Calu3 (cell line): Measurements from ENCODE around the gene BRD3OS. TPM values are rescaled to one million over a fixed set of nuclear protein-coding genes. Genes with fewer than 3 reads are reported as not detected.

Source experiments
- BruUV-seq: library from RNA; stranded (reverse); fragments of 400-500 nt; replicated peaks from 2 replicates; lab custom pipeline; 2021; lab: Mats Ljungman, UMichigan
- CTCF ChIA-PET: fragments of 300-600 bp; sonication (Branson Sonifier 250); formaldehyde crosslinking; loops from one replicate; lab custom pipeline; 2022; ENCODE audit warnings: antibody characterized with exemption; lab: Charles Lee
- DNase-seq: peaks from one replicate; pipeline ENCODE4 v3.0.0; 2022
- H3K27ac Mint-ChIP-seq: one replicate; pipeline ENCODE4 v1.8.0; 2022; ENCODE audit warnings: mixed read lengths; ENCODE audit not compliant: unreplicated experiment
- H3K27me3 Mint-ChIP-seq: one replicate; pipeline ENCODE4 v1.8.0; 2022; ENCODE audit warnings: mixed read lengths; ENCODE audit not compliant: unreplicated experiment
- H3K36me3 Mint-ChIP-seq: one replicate; pipeline ENCODE4 v1.8.0; 2022; ENCODE audit warnings: mild to moderate bottlenecking, moderate library complexity, mixed read lengths; ENCODE audit not compliant: insufficient read depth, unreplicated experiment
- H3K4me1 Mint-ChIP-seq: one replicate; pipeline ENCODE4 v1.8.0; 2022; ENCODE audit warnings: mild to moderate bottlenecking, low read depth, mixed read lengths; ENCODE audit not compliant: unreplicated experiment
- H3K4me3 Mint-ChIP-seq: one replicate; pipeline ENCODE4 v1.8.0; 2022; ENCODE audit warnings: mild to moderate bottlenecking, low read depth, moderate library complexity, mixed read lengths; ENCODE audit not compliant: unreplicated experiment
- H3K9me3 Mint-ChIP-seq: one replicate; pipeline ENCODE4 v1.8.0; 2022; ENCODE audit warnings: low read depth, mixed read lengths; ENCODE audit not compliant: unreplicated experiment
- CTCF ChIP-seq: fragments of 200-600 bp; IDR thresholded peaks from one replicate; pipeline ENCODE4 v1.8.0; 2022; ENCODE audit warnings: antibody characterized with exemption; ENCODE audit not compliant: unreplicated experiment
- intact Hi-C: fragments of 100-400 bp; cut with micrococcal nuclease; formaldehyde crosslinking; loops from one replicate; pipeline ENCODE4 v1.10.0; 2022; ENCODE audit not compliant: unreplicated experiment
- total RNA-seq: library from RNA; stranded (reverse); gene quantifications from 2 replicates; pipeline ENCODE4 v1.2.3, GENCODE V29; 2022

BRD3OS gene
- total RNA-seq, 1 experiment from 2014 or later = 10.5 TPM

DNA sequence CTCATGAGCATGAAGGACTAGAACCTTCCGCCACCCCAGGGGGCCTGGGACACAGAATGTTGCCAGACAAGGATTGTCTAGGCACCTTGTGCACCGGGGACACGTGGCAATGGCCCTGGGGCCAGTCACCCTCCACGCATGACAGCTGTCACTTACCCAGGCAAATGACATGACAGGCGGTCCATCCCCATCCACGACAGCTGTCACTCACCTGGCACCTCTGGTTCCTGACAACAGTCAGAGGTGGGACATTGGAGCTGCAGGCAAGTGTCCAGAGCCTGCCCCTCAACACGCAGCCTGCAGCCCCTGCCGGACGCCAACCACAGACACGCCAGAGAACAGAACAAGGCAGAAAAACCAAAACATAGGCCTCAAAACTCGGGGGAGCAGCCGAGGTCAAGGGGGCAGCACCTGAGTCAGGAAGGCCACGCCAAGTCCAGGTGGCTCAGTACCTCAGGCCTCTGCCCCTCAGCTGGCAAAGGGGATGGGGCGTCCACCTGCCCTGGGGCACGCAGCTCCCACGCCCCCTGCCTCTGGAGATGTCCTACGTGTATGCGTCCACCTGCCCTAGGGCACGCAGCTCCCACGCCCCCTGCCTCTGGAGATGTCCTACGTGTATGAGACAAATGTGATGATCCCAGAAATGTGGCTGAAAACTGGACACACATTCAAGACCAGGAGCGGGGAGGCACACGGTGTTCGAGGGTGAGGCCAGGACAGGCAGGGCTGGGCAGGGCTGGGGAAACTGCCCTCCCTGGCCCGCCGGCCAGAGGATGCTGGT is 47.7 kb upstream of the BRD3OS start:
- BruUV-seq = no TSS peak
- no peak for DNase-seq
- peaks cover 6% of the 10 kb centered on the region for H3K36me3 Mint-ChIP-seq
- no peak for TF ChIP-seq CTCF
- H3K27ac Mint-ChIP-seq = no peak overlapping the region
- peaks cover 44% of the 10 kb centered on the region for H3K4me1 Mint-ChIP-seq
- H3K9me3 Mint-ChIP-seq = no peaks in the 10 kb centered on the region
- no peak overlapping the region for H3K4me3 Mint-ChIP-seq
- intact Hi-C loops = no loop called here
- no peaks in the 10 kb centered on the region for H3K27me3 Mint-ChIP-seq
- CTCF ChIA-PET = no interaction called here

- H3K9me3 Mint-ChIP-seq = no peaks in the 10 kb centered on the region
- TF ChIP-seq CTCF = no peak
Measured at GRCh38 chr9:133978226-133978898, 46.9 kb upstream of the BRD3OS start.

GRCh38 chr9:133978899-133979272 is 46.4 kb upstream of the BRD3OS start:
- H3K27ac Mint-ChIP-seq = no peak overlapping the region

More at GRCh38 chr9:133978226-133978898, 46.9 kb upstream of the BRD3OS start:
- peaks cover 8% of the 10 kb centered on the region for H3K36me3 Mint-ChIP-seq
- H3K27ac Mint-ChIP-seq = no peak overlapping the region
- no peaks in the 10 kb centered on the region for H3K27me3 Mint-ChIP-seq
- CTCF ChIA-PET = no interaction called here
- H3K4me3 Mint-ChIP-seq = no peak overlapping the region
- BruUV-seq = no TSS peak
- peaks cover 38% of the 10 kb centered on the region for H3K4me1 Mint-ChIP-seq
- no peak for DNase-seq
- intact Hi-C loops = no loop called here

More at GRCh38 chr9:133978899-133979272, 46.4 kb upstream of the BRD3OS start:
- no TSS peak for BruUV-seq
- no peak overlapping the region for H3K4me3 Mint-ChIP-seq
- TF ChIP-seq CTCF = no peak
- intact Hi-C loops = no loop called here
- no peaks in the 10 kb centered on the region for H3K9me3 Mint-ChIP-seq
- peaks cover 11% of the 10 kb centered on the region for H3K36me3 Mint-ChIP-seq
- peaks cover 33% of the 10 kb centered on the region for H3K4me1 Mint-ChIP-seq
- no peaks in the 10 kb centered on the region for H3K27me3 Mint-ChIP-seq
- CTCF ChIA-PET = no interaction called here
- DNase-seq = no peak
